GM19099 (cell line): ENCODE measurements around the gene FOXD2.

Experiments
- POLR2A ChIP-seq: IDR thresholded peaks from 3 replicates; pipeline ENCODE4 v1.6.1; 2011; ENCODE audit warnings: low read depth; ENCODE audit not compliant: insufficient read length; ENCODE audit errors: extremely low read depth

The FOXD2 gene

GRCh38 chr1:47437447-47438164 is at the start of gene FOXD2:
TSS of gene FOXD2 (plus strand) at chr1:47438044. CDS start at chr1:47438136, 92 bp downstream.
- TF ChIP-seq POLR2A: peak; percentile 64

GRCh38 chr1:47388891-47389238 is 49.0 kb upstream of the FOXD2 start:
- TF ChIP-seq POLR2A: no peak

- TF ChIP-seq POLR2A: no peak
Measured at GRCh38 chr1:47389731-47390130, 48.1 kb upstream of the FOXD2 start.

- TF ChIP-seq POLR2A: no peak
Measured at GRCh38 chr1:47390843-47391242, 47.0 kb upstream of the FOXD2 start.

- no peak for TF ChIP-seq POLR2A
Measured at GRCh38 chr1:47393141-47393540, 44.7 kb upstream of the FOXD2 start.

- no peak for TF ChIP-seq POLR2A
Measured at GRCh38 chr1:47395433-47395832, 42.4 kb upstream of the FOXD2 start.

- no peak for TF ChIP-seq POLR2A
Measured at GRCh38 chr1:47396671-47397196, 41.1 kb upstream of the FOXD2 start.

GRCh38 chr1:47399138-47399845 is 38.6 kb upstream of the FOXD2 start:
- no peak for TF ChIP-seq POLR2A

- no peak for TF ChIP-seq POLR2A
Measured at GRCh38 chr1:47399846-47400155, 38.0 kb upstream of the FOXD2 start.

GRCh38 chr1:47401761-47402160 is 36.1 kb upstream of the FOXD2 start:
- no peak for TF ChIP-seq POLR2A

- no peak for TF ChIP-seq POLR2A
Measured at GRCh38 chr1:47402591-47402990, 35.3 kb upstream of the FOXD2 start.

GRCh38 chr1:47403321-47403910 is 34.4 kb upstream of the FOXD2 start:
- no peak for TF ChIP-seq POLR2A

- no peak for TF ChIP-seq POLR2A
Measured at GRCh38 chr1:47405697-47406096, 32.1 kb upstream of the FOXD2 start.

- no peak for TF ChIP-seq POLR2A
Measured at GRCh38 chr1:47406966-47407365, 30.9 kb upstream of the FOXD2 start.

- no peak for TF ChIP-seq POLR2A
Measured at GRCh38 chr1:47407481-47407880, 30.4 kb upstream of the FOXD2 start.
